DOHH2 (cell line): ENCODE results near the gene ITGA1.
"Not testable (repeated sequence)": the region's sequence is repeated elsewhere in the genome, so short reads cannot be mapped to it uniquely, and the experiment has no call there.

ENCODE experiments used
- CTCF ChIP-seq: fragments of 200-600 bp; sonication (generic); IDR thresholded peaks from one replicate; pipeline ENCODE4 v1.5.1; 2014; ENCODE audit warnings: antibody characterized with exemption, mild to moderate bottlenecking, low read depth, low read length; ENCODE audit not compliant: poor library complexity, severe bottlenecking
- EZH2phosphoT487 ChIP-seq: fragments of 200-600 bp; sonication (generic); IDR thresholded peaks from 2 replicates; pipeline ENCODE4 v1.6.1; 2017; ENCODE audit warnings: borderline replicate concordance, mild to moderate bottlenecking, antibody characterized with exemption, low read length, moderate library complexity, mixed read lengths

DNA sequence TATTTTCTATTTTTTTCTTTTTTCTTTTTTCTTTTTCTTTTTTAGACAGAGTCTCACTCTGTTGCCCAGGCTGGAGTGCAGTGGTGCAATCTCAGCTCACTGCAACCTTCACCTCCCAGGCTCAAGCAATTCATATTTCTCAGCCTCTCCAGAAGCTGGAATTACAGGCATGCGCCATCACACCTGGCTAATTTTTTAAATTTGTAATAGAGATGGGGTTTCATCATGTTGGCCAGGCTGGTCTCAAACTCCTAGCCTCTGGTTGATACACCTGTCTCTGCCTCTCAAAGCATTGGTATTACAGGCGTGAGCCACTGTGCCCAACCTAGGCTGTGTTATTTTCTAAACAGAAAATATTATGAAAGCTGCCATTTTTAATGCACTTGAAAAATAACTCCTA is 78.3 kb downstream of the ITGA1 start:
- not testable (repeated sequence) for TF ChIP-seq CTCF, EZH2phosphoT487
